Fibroblast of mammary gland (primary cell): Measurements from ENCODE around the gene PAIP1.
"Not testable (repeated sequence)": the region's sequence is repeated elsewhere in the genome, so short reads cannot be mapped to it uniquely, and the experiment has no call there.

ENCODE experiments used
- DNase-seq: peaks from one replicate; pipeline ENCODE4 v3.0.0-alpha.2; 2010; ENCODE audit warnings: low read depth
- H3K4me3 ChIP-seq: 2 replicates; pipeline ENCODE4 v1.5.1; 2011; ENCODE audit warnings: low read depth, mild to moderate bottlenecking, low read length, moderate library complexity; ENCODE audit not compliant: control insufficient read depth
- CTCF ChIP-seq: conservative IDR thresholded peaks from 2 replicates; pipeline ENCODE4 v1.5.1; 2011; ENCODE audit warnings: low read depth, low read length, inconsistent platforms; ENCODE audit not compliant: control insufficient read depth, insufficient read depth

Gene PAIP1

DNA sequence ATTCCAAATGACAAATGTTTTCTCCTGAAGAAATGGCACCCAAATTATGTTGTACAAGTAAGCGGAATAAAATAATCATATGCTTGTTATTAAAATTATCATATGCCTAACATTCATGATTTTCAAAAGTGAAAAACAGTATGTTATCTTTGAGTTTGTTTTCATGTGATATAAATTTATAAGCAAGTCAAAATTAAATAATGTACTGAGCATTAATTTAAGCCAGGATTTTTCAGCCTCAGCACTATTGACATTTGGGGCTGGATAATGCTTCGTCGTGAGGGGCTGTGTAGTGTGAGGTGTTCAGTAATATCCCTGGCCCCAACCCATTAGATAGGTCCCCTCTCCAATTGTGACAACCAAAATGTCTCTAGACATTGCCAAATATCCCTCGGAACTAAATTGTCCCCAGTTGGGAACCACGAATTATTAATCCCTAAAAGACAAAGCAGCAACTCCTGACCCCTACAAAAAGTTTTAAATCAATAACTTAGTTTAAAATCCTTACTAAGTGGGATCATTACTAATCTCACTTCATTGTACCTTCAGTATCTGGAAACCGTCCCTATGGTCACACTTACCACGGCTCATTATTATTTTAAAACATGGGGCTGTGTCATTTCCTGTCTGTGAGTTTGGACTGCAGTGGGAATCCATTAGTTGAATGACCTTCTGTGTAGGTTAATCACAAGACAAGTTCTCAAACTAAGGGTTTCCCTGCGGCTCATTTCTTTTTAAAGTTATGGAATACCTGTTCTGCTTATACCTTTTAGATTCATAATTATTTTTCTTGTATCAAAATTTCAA is 44.8 kb upstream of the PAIP1 start:
- DNase-seq: peak; percentile 67
- no peak for TF ChIP-seq CTCF
- H3K4me3 ChIP-seq: peak overlapping the region; percentile 86

GRCh38 chr5:43598927-43599326 is 42.0 kb upstream of the PAIP1 start:
- DNase-seq: not testable (repeated sequence)

DNA sequence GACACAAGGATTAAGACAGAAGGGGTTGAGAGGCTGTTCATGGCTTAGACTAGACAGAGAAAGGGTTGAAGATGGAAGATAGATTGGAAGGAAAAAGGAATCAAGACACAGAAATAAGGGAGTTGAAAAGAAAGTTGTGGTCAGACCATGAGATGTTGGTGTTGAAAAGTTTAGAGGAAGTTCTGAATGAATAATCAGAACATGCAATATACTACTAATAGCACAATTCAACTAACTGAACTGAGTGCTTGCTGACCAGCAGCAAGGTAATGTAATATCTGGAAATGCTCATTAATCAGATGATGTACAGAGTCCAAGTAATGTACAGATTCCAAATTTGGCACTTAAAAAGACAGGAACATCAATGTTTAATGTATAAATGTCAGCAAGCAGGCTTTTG is 35.5 kb upstream of the PAIP1 start:
- no peak for DNase-seq
- H3K4me3 ChIP-seq: no peak overlapping the region
- no peak for TF ChIP-seq CTCF

More at GRCh38 chr5:43598927-43599326, 42.0 kb upstream of the PAIP1 start:
- not testable (repeated sequence) for H3K4me3 ChIP-seq

- DNase-seq: no peak
- TF ChIP-seq CTCF: no peak
- no peak overlapping the region for H3K4me3 ChIP-seq
These were observed 33.8 kb upstream of the PAIP1 start for GRCh38 chr5:43590700-43591099.

- TF ChIP-seq CTCF: no peak
- H3K4me3 ChIP-seq: no peak overlapping the region
- no peak for DNase-seq
These were observed 32.4 kb upstream of the PAIP1 start for GRCh38 chr5:43589310-43589709.

GRCh38 chr5:43588842-43589241 is 32.0 kb upstream of the PAIP1 start:
- TF ChIP-seq CTCF: no peak
- no peak overlapping the region for H3K4me3 ChIP-seq
- no peak for DNase-seq

GRCh38 chr5:43584166-43584699 is 27.4 kb upstream of the PAIP1 start:
- no peak overlapping the region for H3K4me3 ChIP-seq
- DNase-seq: no peak
- no peak for TF ChIP-seq CTCF
